Type B pancreatic cell (in vitro differentiated cells): ENCODE data around the gene INSL3. TPM values are rescaled to one million over a fixed set of nuclear protein-coding genes. Genes with fewer than 3 reads are reported as not detected.

Source experiments
- DNase-seq: peaks from one replicate; pipeline ENCODE4 v3.0.0; 2021; ENCODE audit warnings: mixed read lengths; ENCODE audit not compliant: unreplicated experiment; ENCODE audit errors: extremely low spot score
- H3K27ac Mint-ChIP-seq: 2 replicates; pipeline ENCODE4 v1.8.0; 2021; ENCODE audit warnings: mild to moderate bottlenecking, mixed read lengths
- H3K27me3 Mint-ChIP-seq: 2 replicates; pipeline ENCODE4 v1.8.0; 2021; ENCODE audit warnings: mixed read lengths
- H3K36me3 Mint-ChIP-seq: 2 replicates; pipeline ENCODE4 v1.8.0; 2021; ENCODE audit warnings: mixed read lengths
- H3K4me1 Mint-ChIP-seq: one replicate; pipeline ENCODE4 v1.8.0; 2021; ENCODE audit warnings: mixed read lengths; ENCODE audit not compliant: unreplicated experiment
- H3K4me3 Mint-ChIP-seq: 2 replicates; pipeline ENCODE4 v1.8.0; 2021; ENCODE audit warnings: mild to moderate bottlenecking, mixed read lengths
- H3K9me3 Mint-ChIP-seq: 2 replicates; pipeline ENCODE4 v1.8.0; 2021; ENCODE audit warnings: mixed read lengths
- CTCF ChIP-seq: fragments of 200-600 bp; sonication (generic); conservative IDR thresholded peaks from 2 replicates; pipeline ENCODE4 v1.5.0; 2021; ENCODE audit warnings: antibody characterized with exemption, mild to moderate bottlenecking
- total RNA-seq: library from RNA; stranded (reverse); gene quantifications from 2 replicates; pipeline ENCODE4 v1.2.1, GENCODE V29; 2021; ENCODE audit warnings: low replicate concordance

INSL3 gene
- total RNA-seq, 1 donor from 2014 or later: not detected

- DNase-seq: no peak
- peaks cover 3% of the 10 kb centered on the region for H3K27me3 Mint-ChIP-seq
- peaks cover 18% of the 10 kb centered on the region for H3K4me1 Mint-ChIP-seq
- H3K36me3 Mint-ChIP-seq: peaks cover 18% of the 10 kb centered on the region
- TF ChIP-seq CTCF: no peak
- no peaks in the 10 kb centered on the region for H3K9me3 Mint-ChIP-seq
- peak overlapping the region; percentile 94 for H3K27ac Mint-ChIP-seq
- peak overlapping the region; percentile 99 for H3K4me3 Mint-ChIP-seq
These were observed 39.1 kb upstream of the INSL3 start for GRCh38 chr19:17860331-17860992.

DNA sequence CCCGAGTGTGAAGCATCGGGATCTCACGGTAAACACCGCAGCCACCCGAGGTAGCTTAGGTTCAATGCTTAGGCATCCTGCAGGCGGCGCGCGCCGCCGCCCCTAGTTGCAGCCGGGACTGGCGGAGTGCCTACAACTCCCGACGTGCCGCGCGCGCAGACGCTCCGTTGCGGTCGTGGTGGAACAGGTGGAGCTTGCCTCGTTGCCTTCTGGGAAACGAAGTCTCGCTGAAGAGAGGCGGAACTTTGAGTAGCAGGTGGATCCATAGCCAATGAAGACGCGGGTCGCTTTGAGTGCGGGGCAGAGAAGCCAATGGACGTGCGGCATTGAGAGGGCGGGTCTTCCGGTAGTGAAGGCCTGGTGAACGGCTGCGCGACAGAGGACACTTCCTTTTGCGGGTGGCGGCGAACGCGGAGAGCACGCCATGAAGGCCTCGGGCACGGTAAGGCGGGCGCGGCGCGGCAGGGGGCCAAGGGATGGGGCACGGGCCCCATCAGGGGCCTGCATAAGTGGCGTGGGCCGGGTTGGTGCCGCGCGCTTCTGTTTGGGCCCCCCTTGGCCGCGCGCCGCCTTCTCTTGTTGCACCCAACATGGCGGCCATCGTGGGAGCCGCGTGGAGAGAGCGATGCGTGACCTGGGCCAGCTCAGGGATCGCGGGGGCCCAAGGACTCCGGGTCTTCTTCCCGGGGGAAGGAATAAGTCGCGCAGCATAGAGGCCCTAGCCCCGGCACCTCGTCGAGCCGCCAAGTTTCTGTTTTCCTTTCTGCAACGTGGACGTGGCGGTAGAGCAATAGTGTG lies 38.4 kb upstream of the INSL3 start, which contains the start of gene RPL18A:
TSS of gene RPL18A (plus strand) at position 378 of the 798 bp plus-strand sequence. CDS start at position 425, 47 bp downstream.
- TF ChIP-seq CTCF: peak; percentile 77
- Mint-ChIP-seq H3K9me3 (no peaks in the 10 kb centered on the region), H3K36me3 (peaks cover 15% of the 10 kb centered on the region), H3K4me1 (peaks cover 21% of the 10 kb centered on the region), H3K4me3 (peak within 1 kb of the TSS; percentile 99), H3K27ac (peak within 1 kb of the TSS; percentile 94), H3K27me3 (peaks cover 6% of the 10 kb centered on the region)
- DNase-seq: peak; percentile 98

- Mint-ChIP-seq H3K4me1 (peaks cover 15% of the 10 kb centered on the region), H3K27me3 (peaks cover 6% of the 10 kb centered on the region), H3K4me3 (peak overlapping the region; percentile 25), H3K27ac (peak overlapping the region; percentile 55), H3K9me3 (no peaks in the 10 kb centered on the region), H3K36me3 (peaks cover 10% of the 10 kb centered on the region)
- peak; percentile 89 for DNase-seq
- peak; percentile 97 for TF ChIP-seq CTCF
These were observed 34.2 kb upstream of the INSL3 start for GRCh38 chr19:17855280-17856152.

- Mint-ChIP-seq H3K36me3 (no peaks in the 10 kb centered on the region), H3K27me3 (peaks cover 6% of the 10 kb centered on the region)
These were observed 32.7 kb upstream of the INSL3 start for GRCh38 chr19:17854061-17854460.

More at GRCh38 chr19:17854061-17854460, 32.7 kb upstream of the INSL3 start:
- no peak overlapping the region for H3K27ac Mint-ChIP-seq
- no peaks in the 10 kb centered on the region for H3K9me3 Mint-ChIP-seq
- no peak for TF ChIP-seq CTCF
- DNase-seq: no peak
- H3K4me3 Mint-ChIP-seq: no peak overlapping the region
- peaks cover 6% of the 10 kb centered on the region for H3K4me1 Mint-ChIP-seq
